Memory B cell (primary cell): ENCODE data around the gene ZBTB12.

ENCODE experiments used
- ATAC-seq: fragments of 150-1000 bp; cut with Tn5 transposase; 2 replicates; pipeline ENCODE4 v1.10.0; 2021; ENCODE audit warnings: low read depth, mild to moderate bottlenecking, moderate library complexity
- DNase-seq, 2 donors: peaks; one replicate each; pipeline ENCODE4 v3.0.0; 2022; ENCODE audit warnings: low spot score in 2 of 2
- H3K27ac Mint-ChIP-seq: one replicate; pipeline ENCODE4 v1.8.0; 2022; ENCODE audit warnings: mild to moderate bottlenecking, moderate library complexity, mixed read lengths
- H3K27me3 Mint-ChIP-seq: one replicate; pipeline ENCODE4 v1.8.0; 2022; ENCODE audit warnings: mixed read lengths
- H3K36me3 Mint-ChIP-seq: one replicate; pipeline ENCODE4 v1.8.0; 2022; ENCODE audit warnings: mild to moderate bottlenecking, mixed read lengths
- H3K4me1 Mint-ChIP-seq: one replicate; pipeline ENCODE4 v1.8.0; 2022; ENCODE audit warnings: mixed read lengths
- H3K4me3 Mint-ChIP-seq: one replicate; pipeline ENCODE4 v1.8.0; 2022; ENCODE audit warnings: mild to moderate bottlenecking, moderate library complexity, mixed read lengths
- H3K9me3 Mint-ChIP-seq: one replicate; pipeline ENCODE4 v1.8.0; 2022; ENCODE audit warnings: mixed read lengths

The ZBTB12 gene, protein sequence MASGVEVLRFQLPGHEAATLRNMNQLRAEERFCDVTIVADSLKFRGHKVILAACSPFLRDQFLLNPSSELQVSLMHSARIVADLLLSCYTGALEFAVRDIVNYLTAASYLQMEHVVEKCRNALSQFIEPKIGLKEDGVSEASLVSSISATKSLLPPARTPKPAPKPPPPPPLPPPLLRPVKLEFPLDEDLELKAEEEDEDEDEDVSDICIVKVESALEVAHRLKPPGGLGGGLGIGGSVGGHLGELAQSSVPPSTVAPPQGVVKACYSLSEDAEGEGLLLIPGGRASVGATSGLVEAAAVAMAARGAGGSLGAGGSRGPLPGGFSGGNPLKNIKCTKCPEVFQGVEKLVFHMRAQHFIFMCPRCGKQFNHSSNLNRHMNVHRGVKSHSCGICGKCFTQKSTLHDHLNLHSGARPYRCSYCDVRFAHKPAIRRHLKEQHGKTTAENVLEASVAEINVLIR

DNA sequence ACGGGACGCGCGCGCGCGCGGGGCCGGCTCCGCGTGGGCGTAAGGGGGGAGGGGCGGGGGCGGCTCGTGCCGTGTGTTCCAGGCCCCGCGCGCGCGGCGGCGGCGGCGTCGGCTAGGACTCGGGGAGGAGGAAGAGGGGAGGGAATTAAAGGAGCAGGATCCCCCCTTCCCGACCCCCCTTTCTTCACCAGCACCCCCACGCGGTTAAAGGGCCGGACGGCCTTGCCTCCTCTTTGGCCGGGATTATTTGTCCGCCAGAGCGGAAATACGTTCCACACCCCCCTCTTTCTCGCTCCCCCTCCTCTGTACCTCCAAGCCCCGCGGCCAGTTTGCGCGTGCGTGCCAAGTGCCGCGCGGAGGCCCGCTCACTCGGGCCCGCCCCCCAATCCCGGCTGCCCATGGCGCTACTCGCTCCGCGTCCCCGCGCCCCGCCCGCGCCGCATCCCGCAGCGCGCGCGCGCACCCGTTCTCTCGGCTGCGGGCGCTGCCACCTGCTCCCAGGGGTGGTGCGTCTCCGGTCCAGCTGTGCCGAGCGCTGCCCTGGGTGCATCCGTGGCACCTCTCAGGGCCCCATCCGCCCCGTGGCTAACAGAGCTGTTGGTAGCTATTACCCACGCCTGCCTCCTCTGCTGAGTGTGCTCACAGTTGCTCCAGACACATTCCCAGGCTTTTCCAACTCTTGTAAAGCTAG, at the start of gene ZBTB12:
ZBTB12 (minus strand) TSS at position 134 of the 691 bp plus-strand sequence. CDS start 781 bp downstream, outside the sequence.
- Mint-ChIP-seq H3K27ac (peak within 1 kb of the TSS; percentile 25), H3K36me3 (no peaks in the 10 kb centered on the region), H3K9me3 (no peaks in the 10 kb centered on the region), H3K27me3 (no peaks in the 10 kb centered on the region), H3K4me3 (peak within 1 kb of the TSS; percentile 80), H3K4me1 (peaks cover 22% of the 10 kb centered on the region)
- ATAC-seq (peak; percentile 60), DNase-seq (peak; percentile 77 to 78)

DNA sequence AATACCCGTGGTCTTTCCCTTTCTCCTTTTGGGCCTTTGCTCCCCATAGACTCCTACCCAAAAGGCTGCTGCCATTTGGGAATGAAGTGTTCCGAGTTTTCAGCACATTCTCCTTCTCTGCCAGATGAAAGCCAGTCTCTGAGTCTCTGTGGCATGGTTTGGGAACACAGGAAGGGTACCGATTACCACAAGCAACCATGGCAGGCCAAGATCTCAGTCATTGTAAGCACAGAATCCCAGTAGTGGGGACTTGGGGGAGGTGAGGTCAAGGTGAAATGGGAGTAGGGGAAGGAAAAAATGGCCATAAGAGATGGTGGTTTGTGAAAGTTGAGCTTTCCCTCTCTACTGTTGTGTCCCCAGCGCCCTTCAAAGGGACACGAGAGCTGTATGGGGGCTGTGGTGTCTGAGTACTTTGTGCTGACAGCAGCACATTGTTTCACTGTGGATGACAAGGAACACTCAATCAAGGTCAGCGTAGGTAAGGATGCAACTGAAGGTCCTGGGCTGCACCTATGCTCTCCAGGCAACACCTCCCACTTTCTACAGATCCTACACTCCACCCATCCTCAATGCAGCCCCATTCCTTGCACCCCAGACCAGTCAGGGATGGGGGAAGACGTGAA, 48.2 kb upstream of the ZBTB12 start:
- DNase-seq = no peak
- H3K36me3 Mint-ChIP-seq = peaks cover 21% of the 10 kb centered on the region
- peaks cover 2% of the 10 kb centered on the region for H3K4me1 Mint-ChIP-seq
- no peaks in the 10 kb centered on the region for H3K27me3 Mint-ChIP-seq
- no peak overlapping the region for H3K27ac Mint-ChIP-seq
- no peaks in the 10 kb centered on the region for H3K9me3 Mint-ChIP-seq
- no peak for ATAC-seq
- no peak overlapping the region for H3K4me3 Mint-ChIP-seq

DNA sequence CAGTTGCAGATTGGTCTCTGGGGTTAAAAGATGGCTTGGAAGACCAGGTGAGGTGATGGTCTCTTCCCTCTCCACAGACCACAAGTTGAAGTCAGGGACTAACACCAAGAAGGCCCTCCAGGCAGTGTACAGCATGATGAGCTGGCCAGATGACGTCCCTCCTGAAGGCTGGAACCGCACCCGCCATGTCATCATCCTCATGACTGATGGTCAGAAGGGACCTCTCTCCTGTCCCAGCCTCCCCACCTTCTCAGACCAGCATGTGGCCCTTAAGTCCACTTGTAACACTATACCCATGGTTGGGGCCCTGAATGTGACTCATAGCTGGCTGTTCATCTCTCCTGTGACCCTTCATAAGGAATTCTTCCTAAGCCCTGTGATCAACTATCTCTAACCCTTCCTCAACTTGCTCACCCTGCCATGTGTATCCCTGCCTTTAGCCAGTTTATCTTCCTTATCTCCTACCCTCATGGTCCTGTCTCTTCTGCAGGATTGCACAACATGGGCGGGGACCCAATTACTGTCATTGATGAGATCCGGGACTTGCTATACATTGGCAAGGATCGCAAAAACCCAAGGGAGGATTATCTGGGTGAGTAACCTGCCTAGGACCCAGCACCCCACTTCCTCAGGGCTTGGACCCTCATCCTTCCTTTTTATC, 47.0 kb upstream of the ZBTB12 start:
- no peak for DNase-seq
- Mint-ChIP-seq H3K4me1 (peaks cover 2% of the 10 kb centered on the region), H3K36me3 (peaks cover 13% of the 10 kb centered on the region), H3K27ac (no peak overlapping the region), H3K9me3 (no peaks in the 10 kb centered on the region), H3K27me3 (peaks cover 2% of the 10 kb centered on the region), H3K4me3 (no peak overlapping the region)
- no peak for ATAC-seq

DNA sequence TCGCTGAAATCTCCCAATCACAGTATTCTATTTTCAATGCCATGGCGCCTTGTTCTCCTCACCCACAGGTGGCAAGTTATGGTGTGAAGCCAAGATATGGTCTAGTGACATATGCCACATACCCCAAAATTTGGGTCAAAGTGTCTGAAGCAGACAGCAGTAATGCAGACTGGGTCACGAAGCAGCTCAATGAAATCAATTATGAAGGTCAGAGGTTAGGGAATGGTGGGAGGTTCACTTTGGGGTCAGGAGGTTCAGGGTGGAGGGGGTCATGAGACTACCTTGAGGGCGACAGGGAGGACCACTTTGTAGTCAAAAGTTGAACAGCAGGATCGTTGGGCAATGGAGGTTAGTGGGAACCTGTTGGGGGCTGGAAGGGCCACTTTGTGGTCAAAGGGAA, 46.4 kb upstream of the ZBTB12 start:
- Mint-ChIP-seq H3K36me3 (peaks cover 8% of the 10 kb centered on the region), H3K27me3 (peaks cover 2% of the 10 kb centered on the region), H3K27ac (no peak overlapping the region), H3K4me1 (peaks cover 2% of the 10 kb centered on the region), H3K9me3 (no peaks in the 10 kb centered on the region), H3K4me3 (no peak overlapping the region)
- no peak for ATAC-seq
- no peak for DNase-seq

DNA sequence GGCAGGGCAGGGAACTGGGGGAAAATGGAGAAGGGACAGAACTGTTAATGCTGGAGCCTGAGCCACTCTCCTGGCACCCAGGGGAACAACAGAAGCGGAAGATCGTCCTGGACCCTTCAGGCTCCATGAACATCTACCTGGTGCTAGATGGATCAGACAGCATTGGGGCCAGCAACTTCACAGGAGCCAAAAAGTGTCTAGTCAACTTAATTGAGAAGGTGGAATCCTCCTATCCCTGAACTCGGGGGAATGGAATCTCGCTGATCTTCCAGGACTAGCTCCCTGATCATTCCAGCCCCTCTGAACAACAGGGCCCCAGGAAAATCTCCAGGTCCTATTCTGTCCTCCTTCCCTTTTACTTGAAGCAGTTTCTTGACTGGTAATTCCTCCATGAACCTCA, 46.0 kb upstream of the ZBTB12 start:
- peaks cover 4% of the 10 kb centered on the region for H3K36me3 Mint-ChIP-seq
- H3K4me1 Mint-ChIP-seq = peaks cover 2% of the 10 kb centered on the region
- ATAC-seq = no peak
- H3K27ac Mint-ChIP-seq = no peak overlapping the region
- peaks cover 2% of the 10 kb centered on the region for H3K27me3 Mint-ChIP-seq
- no peaks in the 10 kb centered on the region for H3K9me3 Mint-ChIP-seq
- H3K4me3 Mint-ChIP-seq = no peak overlapping the region
- no peak for DNase-seq

DNA sequence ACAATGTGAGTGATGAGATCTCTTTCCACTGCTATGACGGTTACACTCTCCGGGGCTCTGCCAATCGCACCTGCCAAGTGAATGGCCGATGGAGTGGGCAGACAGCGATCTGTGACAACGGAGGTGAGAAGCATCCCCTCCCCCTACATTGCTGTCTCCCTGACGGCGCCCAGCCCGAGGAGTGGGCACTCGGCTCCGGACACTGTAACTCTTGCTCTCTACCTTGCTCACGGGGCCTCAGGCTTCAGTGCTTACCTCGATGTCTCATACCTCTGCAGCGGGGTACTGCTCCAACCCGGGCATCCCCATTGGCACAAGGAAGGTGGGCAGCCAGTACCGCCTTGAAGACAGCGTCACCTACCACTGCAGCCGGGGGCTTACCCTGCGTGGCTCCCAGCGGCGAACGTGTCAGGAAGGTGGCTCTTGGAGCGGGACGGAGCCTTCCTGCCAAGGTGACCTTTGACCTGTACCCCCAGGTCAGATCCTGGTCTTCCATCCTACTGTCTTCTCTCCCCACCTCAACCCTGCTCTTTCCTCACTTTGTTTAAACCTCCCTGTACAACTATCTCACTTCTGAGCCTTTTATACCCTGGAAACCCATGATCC, 45.3 kb upstream of the ZBTB12 start:
- Mint-ChIP-seq H3K4me3 (no peak overlapping the region), H3K27me3 (peaks cover 6% of the 10 kb centered on the region), H3K27ac (no peak overlapping the region), H3K9me3 (no peaks in the 10 kb centered on the region), H3K4me1 (peaks cover 2% of the 10 kb centered on the region), H3K36me3 (peaks cover 3% of the 10 kb centered on the region)
- ATAC-seq = no peak
- no peak for DNase-seq

DNA sequence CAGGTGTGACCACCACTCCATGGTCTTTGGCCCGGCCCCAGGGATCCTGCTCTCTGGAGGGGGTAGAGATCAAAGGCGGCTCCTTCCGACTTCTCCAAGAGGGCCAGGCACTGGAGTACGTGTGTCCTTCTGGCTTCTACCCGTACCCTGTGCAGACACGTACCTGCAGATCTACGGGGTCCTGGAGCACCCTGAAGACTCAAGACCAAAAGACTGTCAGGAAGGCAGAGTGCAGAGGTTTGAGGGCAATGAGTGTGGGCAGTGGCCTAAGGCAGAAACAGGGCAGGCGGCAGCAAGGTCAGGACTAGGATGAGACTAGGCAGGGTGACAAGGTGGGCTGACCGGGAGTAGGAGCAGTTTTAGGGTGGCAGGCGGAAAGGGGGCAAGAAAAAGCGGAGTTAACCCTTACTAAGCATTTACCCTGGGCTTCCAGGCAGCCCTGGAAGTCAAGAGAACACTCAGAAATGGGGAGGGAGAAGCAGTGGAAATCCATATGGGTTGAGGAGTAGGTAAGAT, 44.5 kb upstream of the ZBTB12 start:
- Mint-ChIP-seq H3K27ac (no peak overlapping the region), H3K4me1 (peaks cover 2% of the 10 kb centered on the region), H3K4me3 (no peak overlapping the region), H3K36me3 (peaks cover 3% of the 10 kb centered on the region), H3K27me3 (peaks cover 8% of the 10 kb centered on the region), H3K9me3 (no peaks in the 10 kb centered on the region)
- ATAC-seq = no peak
- DNase-seq = no peak

DNA sequence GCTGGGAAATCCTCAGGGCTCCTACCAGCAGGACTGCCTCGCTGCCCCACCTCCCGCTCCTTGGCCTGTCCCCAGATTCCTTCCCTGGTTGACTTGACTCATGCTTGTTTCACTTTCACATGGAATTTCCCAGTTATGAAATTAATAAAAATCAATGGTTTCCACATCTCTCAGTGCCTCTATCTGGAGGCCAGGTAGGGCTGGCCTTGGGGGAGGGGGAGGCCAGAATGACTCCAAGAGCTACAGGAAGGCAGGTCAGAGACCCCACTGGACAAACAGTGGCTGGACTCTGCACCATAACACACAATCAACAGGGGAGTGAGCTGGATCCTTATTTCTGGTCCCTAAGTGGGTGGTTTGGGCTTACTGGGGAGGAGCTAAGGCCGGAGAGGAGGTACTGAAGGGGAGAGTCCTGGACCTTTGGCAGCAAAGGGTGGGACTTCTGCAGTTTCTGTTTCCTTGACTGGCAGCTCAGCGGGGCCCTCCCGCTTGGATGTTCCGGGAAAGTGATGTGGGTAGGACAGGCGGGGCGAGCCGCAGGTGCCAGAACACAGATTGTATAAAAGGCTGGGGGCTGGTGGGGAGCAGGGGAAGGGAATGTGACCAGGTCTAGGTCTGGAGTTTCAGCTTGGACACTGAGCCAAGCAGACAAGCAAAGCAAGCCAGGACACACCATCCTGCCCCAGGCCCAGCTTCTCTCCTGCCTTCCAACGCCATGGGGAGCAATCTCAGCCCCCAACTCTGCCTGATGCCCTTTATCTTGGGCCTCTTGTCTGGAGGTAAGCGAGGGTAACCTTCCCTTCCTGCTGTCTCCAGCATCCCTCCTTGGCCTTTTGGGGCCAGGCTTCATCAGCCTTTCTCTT, 43.9 kb upstream of the ZBTB12 start, which contains the start of gene CFB:
CFB (plus strand) TSS at position 589 of the 863 bp plus-strand sequence; CDS start at position 716, 127 bp downstream.
- no peak within 1 kb of the TSS for H3K4me3 Mint-ChIP-seq
- no peak within 1 kb of the TSS for H3K27ac Mint-ChIP-seq
- DNase-seq (no peak), ATAC-seq (no peak)
- peaks cover 8% of the 10 kb centered on the region for H3K27me3 Mint-ChIP-seq
- no peaks in the 10 kb centered on the region for H3K9me3 Mint-ChIP-seq
- H3K36me3 Mint-ChIP-seq = no peaks in the 10 kb centered on the region
- H3K4me1 Mint-ChIP-seq = peaks cover 2% of the 10 kb centered on the region

GRCh38 chr6:31945154-31945506, 43.2 kb upstream of the ZBTB12 start:
- Mint-ChIP-seq H3K36me3 (no peaks in the 10 kb centered on the region), H3K9me3 (no peaks in the 10 kb centered on the region), H3K4me3 (no peak overlapping the region), H3K27ac (no peak overlapping the region), H3K27me3 (peaks cover 8% of the 10 kb centered on the region), H3K4me1 (peaks cover 2% of the 10 kb centered on the region)
- DNase-seq (no peak), ATAC-seq (no peak)

DNA sequence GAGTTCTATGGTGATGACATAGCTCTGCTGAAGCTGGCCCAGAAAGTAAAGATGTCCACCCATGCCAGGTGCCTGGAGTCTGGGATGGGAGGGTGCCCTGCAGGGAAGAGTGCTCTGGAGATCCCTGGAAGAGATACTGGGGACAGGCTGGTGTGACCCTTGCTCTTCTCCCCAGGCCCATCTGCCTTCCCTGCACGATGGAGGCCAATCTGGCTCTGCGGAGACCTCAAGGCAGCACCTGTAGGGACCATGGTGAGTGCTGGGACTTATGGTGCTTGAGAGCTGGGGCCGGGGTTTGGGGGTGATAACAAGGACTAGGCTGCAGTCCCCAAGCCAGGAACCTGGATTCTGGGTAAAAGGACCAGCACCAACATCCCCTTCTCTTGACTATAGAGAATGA, 41.9 kb upstream of the ZBTB12 start:
- ATAC-seq (no peak), DNase-seq (no peak)
- Mint-ChIP-seq H3K27ac (no peak overlapping the region), H3K36me3 (no peaks in the 10 kb centered on the region), H3K4me3 (no peak overlapping the region), H3K4me1 (peaks cover 2% of the 10 kb centered on the region), H3K9me3 (no peaks in the 10 kb centered on the region), H3K27me3 (peaks cover 10% of the 10 kb centered on the region)

- Mint-ChIP-seq H3K27ac (no peak overlapping the region), H3K36me3 (no peaks in the 10 kb centered on the region), H3K4me3 (no peak overlapping the region), H3K9me3 (no peaks in the 10 kb centered on the region), H3K4me1 (no peaks in the 10 kb centered on the region), H3K27me3 (peaks cover 10% of the 10 kb centered on the region)
- DNase-seq (no peak), ATAC-seq (no peak)
Measured at GRCh38 chr6:31940256-31940664, 38.4 kb upstream of the ZBTB12 start.

DNA sequence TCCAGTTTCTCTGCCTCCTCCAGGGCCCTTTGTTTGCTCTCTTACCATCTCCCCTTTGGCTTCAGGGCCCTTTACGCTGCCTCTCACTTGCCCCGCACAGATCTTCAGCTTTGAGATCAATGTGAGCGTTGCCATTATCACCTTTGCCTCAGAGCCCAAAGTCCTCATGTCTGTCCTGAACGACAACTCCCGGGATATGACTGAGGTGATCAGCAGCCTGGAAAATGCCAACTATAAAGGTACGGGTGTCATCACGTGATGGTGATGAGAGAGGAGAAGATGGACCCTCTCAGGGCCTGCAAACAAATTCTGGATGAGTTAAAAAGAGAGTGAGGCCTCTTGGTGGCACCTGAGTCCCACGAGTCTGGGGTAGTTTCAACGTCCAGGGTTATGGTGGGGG, 33.9 kb upstream of the ZBTB12 start:
- DNase-seq (no peak), ATAC-seq (no peak)
- H3K36me3 Mint-ChIP-seq = no peaks in the 10 kb centered on the region
- H3K27me3 Mint-ChIP-seq = peaks cover 6% of the 10 kb centered on the region
- H3K27ac Mint-ChIP-seq = no peak overlapping the region
- H3K4me1 Mint-ChIP-seq = no peaks in the 10 kb centered on the region
- no peak overlapping the region for H3K4me3 Mint-ChIP-seq
- no peaks in the 10 kb centered on the region for H3K9me3 Mint-ChIP-seq

DNA sequence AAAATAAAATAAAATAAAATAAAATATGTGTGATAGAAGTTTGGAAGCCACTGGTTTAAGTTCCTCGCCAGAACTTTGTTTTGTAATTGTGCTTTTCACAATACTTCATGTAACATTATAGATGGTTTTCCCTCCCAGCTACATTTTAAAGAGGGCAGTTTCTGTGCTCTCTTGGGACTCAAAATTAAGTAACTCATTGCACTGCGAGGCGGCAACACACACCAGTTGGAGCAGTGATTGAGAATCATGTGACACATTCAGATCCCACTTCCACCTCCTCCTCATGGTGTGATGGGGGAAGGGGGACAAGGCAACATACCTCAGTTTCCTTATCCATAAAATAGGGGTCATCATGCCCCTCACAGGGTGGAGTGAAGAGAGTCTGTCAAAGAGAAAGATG, 33.1 kb upstream of the ZBTB12 start:
- no peaks in the 10 kb centered on the region for H3K36me3 Mint-ChIP-seq
- no peak overlapping the region for H3K4me3 Mint-ChIP-seq
- peaks cover 7% of the 10 kb centered on the region for H3K27me3 Mint-ChIP-seq
- DNase-seq (no peak), ATAC-seq (no peak)
- H3K27ac Mint-ChIP-seq = no peak overlapping the region
- no peaks in the 10 kb centered on the region for H3K9me3 Mint-ChIP-seq
- H3K4me1 Mint-ChIP-seq = no peaks in the 10 kb centered on the region
